Measurements from ENCODE around the gene FPR3. TPM values are rescaled to one million over a fixed set of nuclear protein-coding genes. Genes with fewer than 3 reads are reported as not detected.

FPR3 gene
- total and polyA plus RNA-seq, 2 donors (not counting 3 experiments of a cell fraction or from before 2014, with no cell fraction given): not detected

DNA sequence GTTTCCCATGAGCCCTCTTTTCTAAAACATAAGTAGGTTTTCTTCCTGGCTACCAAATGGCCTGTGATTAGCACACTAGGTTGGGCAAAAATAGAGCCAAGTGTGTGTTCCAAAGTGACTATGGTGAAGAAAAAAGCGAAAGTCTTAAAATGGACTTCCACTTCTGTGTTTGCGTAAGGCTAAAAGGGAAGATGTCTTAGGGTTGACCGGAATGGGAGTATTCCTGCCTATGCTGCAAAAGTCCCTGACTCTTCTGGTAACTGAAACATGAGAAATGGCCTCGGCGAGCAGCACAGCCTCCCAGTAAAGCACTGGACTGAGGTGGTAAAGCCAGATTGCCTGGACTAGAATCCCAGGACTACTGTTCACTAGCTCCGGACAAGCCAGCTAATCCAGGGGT, 40.8 kb upstream of the FPR3 start:
- POLR2A ChIA-PET: no interaction called here
- no peak for FAIRE-seq
- no TSS peak for BruUV-seq (replicated peaks)
- H3K9me1 ChIP-seq (replicated peaks; ENCODE audit: control insufficient read depth, extremely low read depth, insufficient read depth, low read length): no peaks in the 10 kb centered on the region
- CTCF ChIA-PET: no interaction called here
- H4K20me1 ChIP-seq (replicated peaks; ENCODE audit: control insufficient read depth, extremely low read depth, insufficient read depth, low read length): no peaks in the 10 kb centered on the region
- no peak overlapping the region for H3K27ac ChIP-seq (ENCODE audit: insufficient read depth, low read depth, low read length)
- DNase-seq (ENCODE audit: low read depth, low spot score): no peak
- dilution Hi-C loops (cut with MboI; ENCODE audit: extremely low pct_ligation_motif_present, low sequenced_read_pairs) (no loop called here), intact Hi-C loops (cut with micrococcal nuclease) (no loop called here)
- H3K36me3 ChIP-seq (ENCODE audit: control insufficient read depth in 2 of 2, extremely low read depth in 1 of 2, insufficient read depth in 2 of 2, low read length in 2 of 2): no peaks in the 10 kb centered on the region
- no peak overlapping the region for H2AFZ ChIP-seq (ENCODE audit: low read depth, low read length)
- H3K4me1 ChIP-seq (ENCODE audit: control insufficient read depth, extremely low read depth, insufficient read depth, low read length): no peaks in the 10 kb centered on the region
- no peaks in the 10 kb centered on the region for H3K27me3 ChIP-seq (ENCODE audit: control insufficient read depth in 2 of 2, insufficient read depth in 2 of 2, low read length in 2 of 2)
- no peaks in the 10 kb centered on the region for H3K79me2 ChIP-seq (ENCODE audit: control insufficient read depth, insufficient read depth, low read length)
- H3K4me2 ChIP-seq (ENCODE audit: insufficient read depth, low read length): no peak overlapping the region
- H3K4me3 ChIP-seq (replicated peaks in 1 of 3; ENCODE audit: insufficient read depth in 1 of 3, low read depth in 1 of 3, low read length in 3 of 3): no peak overlapping the region
- peaks cover 1% of the 10 kb centered on the region for H3K9me3 ChIP-seq (replicated peaks; ENCODE audit: control insufficient read depth, insufficient read depth, low read length)
- no peak overlapping the region for H3K9ac ChIP-seq (replicated peaks; ENCODE audit: extremely low read depth, insufficient read depth, low read length)
- no peak for TF ChIP-seq MYC (IDR thresholded peaks at IDR 0.05; ENCODE audit: low read depth, low read length)
- TF ChIP-seq POLR2A (IDR thresholded peaks at IDR 0.05; ENCODE audit: low read depth, low read length): no peak
- no peak for TF ChIP-seq GATA2 (IDR thresholded peaks at IDR 0.05; ENCODE audit: insufficient read depth, insufficient read length, low read depth, low read length)
- no peak for TF ChIP-seq FOS (IDR thresholded peaks at IDR 0.05; ENCODE audit: borderline replicate concordance, insufficient read depth, low read length)
- TF ChIP-seq JUN (IDR thresholded peaks at IDR 0.05; ENCODE audit: borderline replicate concordance, insufficient read depth, insufficient read length, low read depth): no peak
- TF ChIP-seq CTCF (IDR thresholded peaks at IDR 0.05; ENCODE audit: extremely low read depth in 1 of 2, insufficient read depth in 1 of 2, low read depth in 1 of 2, low read length in 2 of 2): no peak
- no peak for TF ChIP-seq EZH2 (IDR thresholded peaks at IDR 0.05; ENCODE audit: borderline replicate concordance, low read depth, low read length, severe bottlenecking)
- TF ChIP-seq, protein P1, sequence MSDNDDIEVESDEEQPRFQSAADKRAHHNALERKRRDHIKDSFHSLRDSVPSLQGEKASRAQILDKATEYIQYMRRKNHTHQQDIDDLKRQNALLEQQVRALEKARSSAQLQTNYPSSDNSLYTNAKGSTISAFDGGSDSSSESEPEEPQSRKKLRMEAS (IDR thresholded peaks at IDR 0.05; ENCODE audit: insufficient read depth, insufficient read length): no peak
- TF ChIP-seq POLR2AphosphoS5 (IDR thresholded peaks at IDR 0.05; ENCODE audit: insufficient read depth, low read depth, low read length): no peak

Data from endothelial cell of umbilical vein (primary cell).